ENCODE measurements around the gene PDIA4.

DNA sequence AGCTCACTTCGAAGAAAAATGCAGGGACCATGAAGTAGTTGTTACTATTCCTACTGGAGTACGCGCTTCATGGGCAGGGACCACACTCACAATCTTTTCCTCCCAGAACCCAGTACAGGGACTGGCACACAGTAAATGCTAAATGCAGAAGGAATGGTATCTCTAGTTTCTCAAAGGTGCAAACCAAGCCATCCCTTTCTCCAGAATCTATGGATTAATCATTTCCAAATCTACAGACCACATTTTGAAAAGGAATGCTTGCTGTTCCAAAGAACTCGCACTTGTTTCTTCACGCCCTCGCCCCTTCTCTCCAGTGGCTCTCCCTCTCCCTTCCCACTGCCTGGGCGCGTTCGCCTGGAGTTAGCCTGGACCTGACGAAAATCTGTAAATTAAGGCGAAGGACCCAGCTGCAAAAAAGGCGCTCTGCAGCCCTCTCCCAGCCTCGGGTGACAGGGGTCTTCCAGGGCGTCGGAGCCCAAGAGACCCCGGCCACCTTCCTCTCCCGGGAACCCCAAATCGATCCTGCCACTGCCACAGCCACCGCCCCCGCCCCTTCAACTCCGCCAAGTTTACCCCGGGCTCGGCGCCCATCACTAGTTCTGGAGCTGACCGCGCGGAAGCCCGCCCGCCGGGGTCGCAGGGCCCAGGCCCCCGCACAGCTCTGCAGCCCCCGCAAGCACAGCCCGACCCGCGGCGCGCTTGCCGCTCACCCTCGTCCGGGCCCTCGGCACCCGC lies 527 bp downstream of the PDIA4 start:
- no peak for TF ChIP-seq CTCF (IDR thresholded peaks at IDR 0.05)
- TF ChIP-seq POLR2A (IDR thresholded peaks at IDR 0.05), result no peak
